ENCODE data around the gene BLM.

BLM gene

DNA sequence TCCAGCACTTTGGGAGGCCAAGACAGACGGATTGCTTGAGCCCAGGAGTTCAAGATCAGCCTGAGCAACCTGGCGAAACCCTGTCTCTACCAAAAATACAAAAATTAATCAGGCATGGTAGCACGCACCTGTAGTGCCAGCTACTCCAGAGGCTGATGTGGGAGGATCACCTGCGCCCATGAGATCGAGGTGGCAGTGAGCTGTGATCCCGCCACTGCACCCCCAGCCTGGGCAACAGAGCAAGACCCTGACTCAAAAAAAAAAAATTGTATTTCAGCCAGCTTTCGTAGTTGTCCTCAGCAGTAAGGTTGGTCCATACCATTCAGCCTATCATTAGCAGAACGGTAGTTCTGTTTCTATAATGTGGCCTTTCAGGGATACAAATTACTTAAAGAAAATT, 84.7 kb downstream of the BLM start:
- no peaks in the 10 kb centered on the region for H3K9me3 ChIP-seq (ENCODE audit: insufficient read depth, low read depth, low read length)
- no peaks in the 10 kb centered on the region for H3K4me1 ChIP-seq (ENCODE audit: insufficient read depth, low read length)
- no peak overlapping the region for H3K4me3 ChIP-seq (ENCODE audit: low read length)
- no peak overlapping the region for H3K27ac ChIP-seq (ENCODE audit: low read length)
- H3K27me3 ChIP-seq (ENCODE audit: insufficient read depth, low read length) = no peaks in the 10 kb centered on the region
- no peak overlapping the region for H3K9ac ChIP-seq (ENCODE audit: low read depth, low read length)
- H3K36me3 ChIP-seq (ENCODE audit: insufficient read depth, low read depth, low read length) = peaks cover 53% of the 10 kb centered on the region

DNA sequence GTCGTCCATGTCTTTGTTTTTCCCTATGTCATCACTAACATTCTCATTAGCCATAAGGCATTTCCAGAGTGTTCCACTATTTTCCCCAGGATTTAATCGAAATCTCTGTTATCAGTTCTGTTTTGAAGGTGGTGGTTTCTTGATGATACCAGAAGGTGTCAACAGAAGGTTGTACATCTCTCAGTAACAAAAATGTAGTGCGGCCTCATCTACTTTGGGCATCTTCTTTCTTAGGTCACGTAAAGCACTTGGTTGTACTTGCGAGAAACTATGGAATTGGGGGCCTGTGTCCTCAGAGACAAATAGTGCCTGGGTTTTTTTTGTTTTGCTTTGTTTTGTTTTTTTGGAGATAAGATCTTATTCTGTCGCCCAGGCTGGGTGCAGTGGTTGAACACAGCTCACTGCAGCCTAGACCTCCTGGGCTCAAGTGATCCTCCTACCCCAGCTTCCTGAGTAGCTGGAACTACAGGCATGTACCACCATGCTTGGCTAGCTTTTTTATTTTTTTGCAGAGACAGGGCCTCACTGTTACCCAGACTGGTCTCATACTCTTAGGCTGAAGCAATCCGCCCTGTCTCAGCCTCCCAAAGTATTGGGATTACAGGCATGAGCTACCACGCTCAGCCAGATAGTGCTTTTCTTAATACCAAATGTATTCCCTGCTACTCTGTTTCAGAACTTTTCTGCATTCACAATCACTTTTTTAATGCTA, 90.1 kb downstream of the BLM start:
- Histone ChIP-seq H3K4me3 (ENCODE audit: low read length) (no peak overlapping the region), H3K27ac (ENCODE audit: low read length) (no peak overlapping the region), H3K27me3 (ENCODE audit: insufficient read depth, low read length) (no peaks in the 10 kb centered on the region), H3K9me3 (ENCODE audit: insufficient read depth, low read depth, low read length) (no peaks in the 10 kb centered on the region), H3K36me3 (ENCODE audit: insufficient read depth, low read depth, low read length) (peaks cover 79% of the 10 kb centered on the region), H3K4me1 (ENCODE audit: insufficient read depth, low read length) (no peaks in the 10 kb centered on the region), H3K9ac (ENCODE audit: low read depth, low read length) (no peak overlapping the region)

DNA sequence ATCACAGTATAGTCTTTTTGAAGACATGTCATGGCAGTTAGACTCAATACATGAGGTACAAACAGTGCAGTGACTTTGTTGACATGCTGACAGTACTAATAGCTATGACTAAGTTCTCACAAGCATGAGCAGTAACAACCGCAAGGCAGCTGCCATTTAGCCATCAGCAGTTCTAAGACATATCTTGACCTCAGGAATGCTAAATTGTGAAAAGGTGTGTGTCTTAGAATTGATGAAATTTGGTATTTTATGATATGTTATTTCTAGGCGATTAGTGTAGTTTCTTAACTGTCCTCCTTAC, 90.6 kb downstream of the BLM start:
- Histone ChIP-seq H3K27me3 (ENCODE audit: insufficient read depth, low read length) (no peaks in the 10 kb centered on the region), H3K27ac (ENCODE audit: low read length) (no peak overlapping the region), H3K4me1 (ENCODE audit: insufficient read depth, low read length) (peaks cover 1% of the 10 kb centered on the region; the same call in 1 of the 2 replicates), H3K36me3 (ENCODE audit: insufficient read depth, low read depth, low read length) (peaks cover 82% of the 10 kb centered on the region), H3K9me3 (ENCODE audit: insufficient read depth, low read depth, low read length) (no peaks in the 10 kb centered on the region), H3K4me3 (ENCODE audit: low read length) (no peak overlapping the region), H3K9ac (ENCODE audit: low read depth, low read length) (no peak overlapping the region)

DNA sequence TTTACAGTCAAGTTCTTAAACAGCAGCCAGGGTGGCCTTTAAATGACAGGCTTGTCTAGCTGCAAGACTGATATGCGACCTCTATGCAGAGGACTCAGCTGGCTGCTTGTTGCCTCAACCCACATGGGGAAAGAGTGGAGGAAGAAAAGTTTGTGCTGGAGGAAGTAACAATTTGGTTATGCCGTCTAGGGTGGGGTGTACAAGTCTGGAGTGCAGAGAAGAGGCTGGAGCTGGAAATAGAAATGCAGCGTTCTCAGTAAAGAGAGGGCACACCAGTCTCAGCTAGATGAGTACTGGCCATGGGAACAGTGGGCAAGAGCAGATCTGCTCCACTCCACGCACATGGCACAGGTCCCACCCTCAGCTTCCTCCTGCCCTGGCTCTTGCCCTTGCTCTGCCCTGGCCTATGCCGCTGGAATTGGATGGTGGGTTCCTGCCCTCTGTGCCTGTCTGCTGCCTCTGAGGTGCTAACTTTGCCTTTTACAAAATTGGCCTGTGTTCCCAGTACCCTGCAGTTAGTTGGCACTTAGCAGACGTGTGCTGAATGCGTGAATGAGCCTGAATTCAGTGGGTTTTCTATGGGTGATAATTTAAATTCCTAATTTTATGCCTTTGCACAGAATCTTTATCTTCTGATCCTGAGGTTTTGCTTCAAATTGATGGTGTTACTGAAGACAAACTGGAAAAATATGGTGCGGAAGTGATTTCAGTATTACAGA, 91.5 kb downstream of the BLM start:
- Histone ChIP-seq H3K4me3 (ENCODE audit: low read length) (no peak overlapping the region), H3K36me3 (ENCODE audit: insufficient read depth, low read depth, low read length) (peaks cover 78% of the 10 kb centered on the region), H3K4me1 (ENCODE audit: insufficient read depth, low read length) (peaks cover 8% of the 10 kb centered on the region; the same call in 1 of the 2 replicates), H3K27me3 (ENCODE audit: insufficient read depth, low read length) (no peaks in the 10 kb centered on the region), H3K9ac (ENCODE audit: low read depth, low read length) (no peak overlapping the region), H3K9me3 (ENCODE audit: insufficient read depth, low read depth, low read length) (no peaks in the 10 kb centered on the region), H3K27ac (ENCODE audit: low read length) (no peak overlapping the region)

DNA sequence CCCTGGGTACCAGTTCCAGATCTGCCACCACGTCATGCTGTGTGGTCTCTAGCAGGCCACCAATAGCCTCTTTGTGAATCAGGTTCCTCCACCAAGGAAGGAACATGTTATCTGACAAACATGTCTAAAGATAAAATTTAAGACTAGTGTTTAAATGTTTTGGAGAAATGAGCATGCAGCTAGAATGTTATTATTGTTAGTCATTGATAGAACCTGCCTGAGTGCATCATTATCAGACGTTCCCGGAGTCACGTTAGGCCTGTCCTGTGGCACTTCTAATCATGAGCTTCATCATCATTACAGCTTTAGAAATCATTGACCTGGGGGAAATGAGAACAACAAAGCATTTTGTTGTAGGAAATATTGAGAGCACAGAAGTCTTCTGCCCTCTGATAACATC, 92.4 kb downstream of the BLM start:
- Histone ChIP-seq H3K4me3 (ENCODE audit: low read length) (no peak overlapping the region), H3K4me1 (ENCODE audit: insufficient read depth, low read length) (peaks cover 9% of the 10 kb centered on the region; the same call in 1 of the 2 replicates), H3K9ac (ENCODE audit: low read depth, low read length) (no peak overlapping the region), H3K27me3 (ENCODE audit: insufficient read depth, low read length) (no peaks in the 10 kb centered on the region), H3K27ac (ENCODE audit: low read length) (no peak overlapping the region), H3K36me3 (ENCODE audit: insufficient read depth, low read depth, low read length) (peaks cover 70% of the 10 kb centered on the region), H3K9me3 (ENCODE audit: insufficient read depth, low read depth, low read length) (no peaks in the 10 kb centered on the region)

DNA sequence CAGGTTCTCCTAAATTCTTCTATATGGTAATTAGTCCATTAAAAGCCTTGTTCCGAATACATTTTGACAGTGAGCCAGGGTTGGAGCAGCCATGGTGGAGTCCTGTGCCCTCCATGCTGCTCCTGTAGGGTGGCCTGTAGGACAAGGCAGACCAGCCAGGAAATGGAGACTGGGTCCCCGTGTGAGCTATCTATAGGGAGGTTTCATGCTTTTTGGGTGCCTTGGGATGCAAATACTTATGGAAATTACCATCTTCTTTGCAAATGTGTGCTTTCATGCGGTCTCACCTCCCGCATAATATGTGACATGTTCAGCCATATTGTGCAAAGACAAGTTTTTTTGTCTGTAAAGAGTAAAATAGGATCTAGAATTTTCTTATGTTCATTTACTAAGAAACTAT, 93.2 kb downstream of the BLM start:
- no peak overlapping the region for H3K4me3 ChIP-seq (ENCODE audit: low read length)
- H3K36me3 ChIP-seq (ENCODE audit: insufficient read depth, low read depth, low read length) = peaks cover 77% of the 10 kb centered on the region
- no peak overlapping the region for H3K27ac ChIP-seq (ENCODE audit: low read length)
- no peak overlapping the region for H3K9ac ChIP-seq (ENCODE audit: low read depth, low read length)
- H3K4me1 ChIP-seq (ENCODE audit: insufficient read depth, low read length) = peaks cover 9% of the 10 kb centered on the region; the same call in 1 of the 2 replicates
- no peaks in the 10 kb centered on the region for H3K9me3 ChIP-seq (ENCODE audit: insufficient read depth, low read depth, low read length)
- no peaks in the 10 kb centered on the region for H3K27me3 ChIP-seq (ENCODE audit: insufficient read depth, low read length)

DNA sequence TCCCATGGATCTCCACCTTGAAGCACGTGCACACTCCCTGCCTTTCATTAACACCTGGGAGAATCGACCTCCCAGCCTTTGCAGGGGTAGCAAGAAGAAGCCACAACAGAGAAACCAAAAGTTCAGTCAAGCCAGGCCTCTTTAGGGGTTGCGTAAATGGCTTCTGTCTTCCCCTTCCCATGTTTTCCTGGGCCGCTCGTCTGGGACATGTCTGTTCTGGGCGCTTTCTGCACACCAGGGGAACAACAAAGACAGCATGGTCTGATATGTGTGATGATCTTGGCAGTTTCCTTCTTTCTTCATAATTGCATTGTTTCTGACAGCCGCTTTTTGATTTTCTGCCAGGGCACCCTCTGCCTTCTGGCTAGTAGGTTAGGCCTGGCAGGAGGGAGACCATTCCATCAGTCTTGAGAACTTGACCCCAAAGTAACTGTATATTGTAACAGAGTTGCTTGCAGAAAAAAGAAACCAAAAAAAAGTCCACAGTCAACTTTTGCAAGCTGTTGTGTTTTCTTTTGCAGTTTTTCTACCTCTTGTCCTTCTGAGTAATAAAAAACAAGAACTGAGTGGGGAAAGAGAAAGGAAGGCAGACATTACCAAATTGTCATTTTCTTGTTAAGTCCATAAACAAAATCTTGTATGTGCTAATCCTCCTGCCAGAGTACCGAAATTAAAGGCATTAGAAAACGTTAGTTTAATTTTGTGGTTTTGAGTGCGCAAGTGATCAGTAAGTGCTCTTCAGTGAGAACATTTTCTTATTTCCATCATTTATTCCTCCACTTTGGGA, 95.2 kb downstream of the BLM start:
- Histone ChIP-seq H3K27ac (ENCODE audit: low read length) (no peak overlapping the region), H3K9ac (ENCODE audit: low read depth, low read length) (no peak overlapping the region; the same call in 1 of the 2 replicates), H3K27me3 (ENCODE audit: insufficient read depth, low read length) (no peaks in the 10 kb centered on the region), H3K4me1 (ENCODE audit: insufficient read depth, low read length) (peaks cover 18% of the 10 kb centered on the region; the same call in 1 of the 2 replicates), H3K36me3 (ENCODE audit: insufficient read depth, low read depth, low read length) (peaks cover 71% of the 10 kb centered on the region), H3K4me3 (ENCODE audit: low read length) (no peak overlapping the region), H3K9me3 (ENCODE audit: insufficient read depth, low read depth, low read length) (no peaks in the 10 kb centered on the region)

DNA sequence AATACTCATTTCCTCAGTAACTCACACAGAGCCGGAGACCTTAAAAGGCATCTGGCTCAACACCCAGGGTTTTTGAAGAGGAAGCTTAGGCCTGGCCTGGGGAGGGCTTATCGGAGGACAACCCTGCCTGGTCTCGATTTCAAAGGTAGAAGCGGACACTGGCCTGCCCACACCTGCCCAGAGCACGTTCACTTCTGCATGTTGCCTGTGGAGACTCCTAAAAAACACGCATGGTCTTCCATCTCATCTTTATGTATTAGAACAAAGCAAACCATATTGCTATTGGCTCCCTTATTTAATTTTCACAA, 95.8 kb downstream of the BLM start:
- Histone ChIP-seq H3K36me3 (ENCODE audit: insufficient read depth, low read depth, low read length) (peaks cover 65% of the 10 kb centered on the region), H3K9ac (ENCODE audit: low read depth, low read length) (no peak overlapping the region; the same call in 1 of the 2 replicates), H3K4me3 (ENCODE audit: low read length) (no peak overlapping the region), H3K27ac (ENCODE audit: low read length) (no peak overlapping the region), H3K27me3 (ENCODE audit: insufficient read depth, low read length) (no peaks in the 10 kb centered on the region), H3K4me1 (ENCODE audit: insufficient read depth, low read length) (peaks cover 22% of the 10 kb centered on the region; the same call in 1 of the 2 replicates), H3K9me3 (ENCODE audit: insufficient read depth, low read depth, low read length) (no peaks in the 10 kb centered on the region)

DNA sequence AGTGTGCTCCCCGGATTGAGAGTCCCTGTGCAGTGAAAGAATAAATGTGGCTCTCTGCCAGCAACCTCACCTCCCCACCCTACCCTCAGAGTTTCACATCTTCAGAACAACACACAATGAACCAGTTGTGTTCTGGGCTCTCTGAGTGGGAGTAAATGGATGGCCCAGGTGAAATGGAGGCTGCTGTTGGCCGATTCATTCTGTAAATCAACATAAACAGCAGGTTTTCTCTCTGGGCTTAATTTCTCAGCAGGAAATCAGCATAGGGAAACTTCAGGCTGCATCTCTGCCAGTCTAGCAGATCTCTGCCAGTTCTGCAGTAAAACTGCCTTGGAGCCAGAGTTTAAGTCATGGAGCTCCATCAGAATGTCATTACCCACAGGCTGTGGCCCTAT, 96.6 kb downstream of the BLM start:
- Histone ChIP-seq H3K36me3 (ENCODE audit: insufficient read depth, low read depth, low read length) (peaks cover 57% of the 10 kb centered on the region), H3K27ac (ENCODE audit: low read length) (no peak overlapping the region), H3K9ac (ENCODE audit: low read depth, low read length) (no peak overlapping the region), H3K4me1 (ENCODE audit: insufficient read depth, low read length) (peaks cover 22% of the 10 kb centered on the region; the same call in 1 of the 2 replicates), H3K27me3 (ENCODE audit: insufficient read depth, low read length) (no peaks in the 10 kb centered on the region), H3K9me3 (ENCODE audit: insufficient read depth, low read depth, low read length) (no peaks in the 10 kb centered on the region), H3K4me3 (ENCODE audit: low read length) (peak overlapping the region; percentile 31; the same call in 1 of the 2 replicates)

DNA sequence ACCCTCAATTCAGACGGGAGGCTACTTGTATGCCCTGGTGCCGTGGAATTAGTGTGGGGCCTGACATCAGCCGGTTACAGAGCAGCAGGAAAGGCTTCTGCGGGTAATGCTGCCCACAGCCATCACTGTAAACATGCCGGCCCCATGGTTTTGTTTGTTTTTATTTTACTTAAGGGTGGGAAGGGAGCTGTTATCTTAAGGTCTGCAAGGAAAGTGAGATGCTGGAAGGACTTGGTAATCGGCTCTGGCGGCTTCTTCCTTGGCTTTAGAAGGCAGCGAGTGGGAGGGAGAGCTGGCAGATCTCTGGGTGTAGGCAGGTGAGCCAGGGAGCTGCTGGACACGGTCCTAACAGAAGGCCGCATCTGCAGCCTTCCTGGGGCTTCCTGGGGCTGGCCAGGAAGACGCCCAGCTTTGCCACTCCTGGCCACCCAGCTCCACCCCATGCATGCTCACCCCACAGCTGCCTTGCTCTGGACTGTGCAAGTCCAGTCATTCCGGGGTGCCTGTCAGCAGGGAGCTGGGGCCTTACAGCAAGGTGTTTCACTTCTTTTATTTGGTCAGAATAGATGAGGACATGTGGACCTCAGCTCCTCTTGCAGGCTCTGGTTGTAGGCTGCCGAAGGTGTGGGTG, 97.2 kb downstream of the BLM start:
- Histone ChIP-seq H3K27me3 (ENCODE audit: insufficient read depth, low read length) (no peaks in the 10 kb centered on the region), H3K4me3 (ENCODE audit: low read length) (peak overlapping the region; percentile 31; the same call in 1 of the 2 replicates), H3K9ac (ENCODE audit: low read depth, low read length) (0 out of 2 replicates have a peak overlapping the region, but pooled peaks have one; percentile 20), H3K9me3 (ENCODE audit: insufficient read depth, low read depth, low read length) (no peaks in the 10 kb centered on the region), H3K36me3 (ENCODE audit: insufficient read depth, low read depth, low read length) (peaks cover 51% of the 10 kb centered on the region), H3K27ac (ENCODE audit: low read length) (no peak overlapping the region), H3K4me1 (ENCODE audit: insufficient read depth, low read length) (peaks cover 22% of the 10 kb centered on the region; the same call in 1 of the 2 replicates)

DNA sequence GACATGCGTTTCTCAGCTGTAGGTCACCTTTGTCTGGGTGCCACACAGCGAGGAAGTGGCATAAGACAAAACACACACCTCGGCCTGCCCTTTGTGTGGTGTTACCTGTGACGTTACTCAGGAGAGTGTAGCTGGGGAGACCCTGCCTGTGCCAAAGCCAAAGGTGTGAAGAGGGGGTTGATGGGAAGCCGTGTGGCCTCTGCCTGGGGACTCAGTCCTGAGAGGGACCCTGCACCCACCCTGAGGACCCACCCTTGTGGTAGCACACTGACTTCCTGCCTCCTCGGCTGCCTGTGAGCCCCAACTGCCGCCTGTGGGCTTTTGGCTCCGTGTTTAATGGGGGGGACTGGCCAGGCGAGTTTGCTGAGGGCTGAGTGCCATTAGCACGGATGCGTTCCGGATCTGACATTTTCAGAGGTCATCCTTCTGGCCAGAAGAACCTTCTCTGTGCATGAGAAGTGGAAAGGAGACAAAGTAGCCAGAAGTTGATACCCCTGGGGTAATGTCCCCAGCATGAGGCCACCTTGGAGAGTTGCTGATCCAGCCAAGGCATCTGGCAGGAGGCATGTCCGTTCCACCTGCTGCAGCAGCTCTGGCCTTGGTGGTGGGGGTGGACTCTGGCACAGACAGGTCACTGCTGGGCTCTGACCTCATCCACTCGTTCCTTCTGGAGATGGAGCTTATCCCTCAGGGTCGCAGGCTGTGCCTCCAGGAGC, 99.4 kb downstream of the BLM start:
- Histone ChIP-seq H3K9me3 (ENCODE audit: insufficient read depth, low read depth, low read length) (no peaks in the 10 kb centered on the region), H3K4me3 (ENCODE audit: low read length) (no peak overlapping the region), H3K27me3 (ENCODE audit: insufficient read depth, low read length) (no peaks in the 10 kb centered on the region), H3K9ac (ENCODE audit: low read depth, low read length) (no peak overlapping the region), H3K4me1 (ENCODE audit: insufficient read depth, low read length) (peaks cover 22% of the 10 kb centered on the region; the same call in 1 of the 2 replicates), H3K27ac (ENCODE audit: low read length) (no peak overlapping the region), H3K36me3 (ENCODE audit: insufficient read depth, low read depth, low read length) (peaks cover 29% of the 10 kb centered on the region)

Data from iPS-20b (cell line).